ENCODE measurements around the gene CCDC80. TPM values are rescaled to one million over a fixed set of nuclear protein-coding genes. Genes with fewer than 3 reads are reported as not detected.

The CCDC80 gene
- total and polyA plus RNA-seq, 9 of the 15 experiments (the other 6 are each of a cell fraction or from before 2014, with no cell fraction given) = 0.17 to 2.0 (median 1.1) TPM

- no peak for TF ChIP-seq NCOA4 (IDR thresholded peaks at IDR 0.05; ENCODE audit: partially characterized antibody)
- no peak for TF ChIP-seq ELF2 (CRISPR knock-in tag; IDR thresholded peaks at IDR 0.05)
- TF ChIP-seq FOXJ2 (tag; IDR thresholded peaks at IDR 0.05) = no peak
- no peak for TF ChIP-seq ZNF518B (CRISPR knock-in tag; IDR thresholded peaks at IDR 0.05)
- TF ChIP-seq ATF3 (IDR thresholded peaks at IDR 0.05) = peak; percentile 86
- TF ChIP-seq ATF3 (CRISPR knock-in tag; conservative IDR thresholded peaks at IDR 0.05) = no peak
- no peak for TF ChIP-seq ZNF740 (CRISPR knock-in tag; IDR thresholded peaks at IDR 0.05)
- TF ChIP-seq ZNF740 (tag; IDR thresholded peaks at IDR 0.05) = no peak
- no peak for TF ChIP-seq HLTF (IDR thresholded peaks at IDR 0.05)
- no peak for TF ChIP-seq RNF219 (CRISPR knock-in tag; IDR thresholded peaks at IDR 0.05)
- TF ChIP-seq FOSL1 (tag; conservative IDR thresholded peaks at IDR 0.05) = no peak
- TF ChIP-seq CXXC5 (CRISPR knock-in tag; IDR thresholded peaks at IDR 0.05) = no peak
- TF ChIP-seq NKRF (IDR thresholded peaks at IDR 0.05; ENCODE audit: borderline replicate concordance) = no peak
Measured at GRCh38 chr3:112631257-112631656, 9.7 kb downstream of the CCDC80 start (continued).

Measured in K562 (cell line).